ENCODE measurements around the gene SSU72.
"Not testable (repeated sequence)": the region's sequence is repeated elsewhere in the genome, so short reads cannot be mapped to it uniquely, and the experiment has no call there.

Gene SSU72

DNA sequence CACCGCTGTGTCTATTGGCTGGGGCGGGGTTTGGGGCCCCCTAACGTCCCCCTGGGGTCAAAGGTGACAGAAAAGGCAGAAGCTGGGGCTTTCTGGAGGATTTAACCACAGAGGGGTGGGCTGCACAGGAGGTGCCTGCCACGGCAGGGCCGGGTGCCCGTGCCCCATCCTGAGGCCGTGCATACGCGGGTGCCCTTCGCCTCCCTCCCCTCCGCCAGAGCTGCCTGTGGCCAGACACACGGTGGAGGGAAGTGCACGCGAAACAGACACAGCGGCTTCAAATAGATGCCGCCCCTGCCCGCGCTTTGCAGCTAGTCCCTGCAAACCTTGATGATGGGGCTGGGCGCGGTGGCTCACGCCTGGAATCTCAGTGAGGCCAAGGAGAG lies 65.2 kb downstream of the SSU72 start:
- not testable (repeated sequence) for DNase-seq (ENCODE audit: extremely low read depth in 1 of 2, low read depth in 1 of 2)

DNA sequence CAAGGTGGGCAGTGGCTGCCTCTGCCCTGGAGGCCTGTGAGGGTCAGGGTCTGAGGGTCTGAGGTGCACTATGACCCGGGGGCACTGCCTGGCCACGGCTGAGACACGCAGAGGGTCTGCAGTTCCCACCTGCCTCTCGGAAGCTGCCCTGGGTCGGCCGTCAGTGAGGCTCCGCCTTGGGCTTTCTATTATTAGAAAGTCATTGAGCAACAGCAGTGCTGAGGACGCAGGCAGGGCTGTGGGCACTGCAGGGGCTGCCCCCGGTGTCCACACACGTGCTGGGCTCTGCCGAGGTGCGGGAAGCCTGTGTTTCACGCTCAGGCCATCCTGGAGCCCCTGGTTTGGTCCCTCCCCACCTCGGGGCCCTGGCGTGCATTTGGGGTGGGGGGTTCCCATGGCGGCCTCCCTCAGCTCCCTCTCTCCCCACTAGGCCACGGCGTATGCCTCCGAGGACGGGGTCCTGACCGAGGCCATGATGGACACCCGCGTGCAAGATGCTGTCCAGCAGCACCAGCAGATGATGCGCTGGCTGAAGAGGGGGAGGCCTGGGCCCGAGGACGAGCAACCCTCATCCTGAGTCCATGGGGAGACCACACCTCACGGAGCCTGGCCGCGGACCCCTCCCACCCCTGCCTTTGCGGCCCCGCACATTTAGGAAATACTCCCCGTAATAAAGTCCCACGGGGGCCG lies 65.7 kb downstream of the SSU72 start:
- not testable (repeated sequence) for DNase-seq (ENCODE audit: extremely low read depth in 1 of 2, low read depth in 1 of 2)

DNA sequence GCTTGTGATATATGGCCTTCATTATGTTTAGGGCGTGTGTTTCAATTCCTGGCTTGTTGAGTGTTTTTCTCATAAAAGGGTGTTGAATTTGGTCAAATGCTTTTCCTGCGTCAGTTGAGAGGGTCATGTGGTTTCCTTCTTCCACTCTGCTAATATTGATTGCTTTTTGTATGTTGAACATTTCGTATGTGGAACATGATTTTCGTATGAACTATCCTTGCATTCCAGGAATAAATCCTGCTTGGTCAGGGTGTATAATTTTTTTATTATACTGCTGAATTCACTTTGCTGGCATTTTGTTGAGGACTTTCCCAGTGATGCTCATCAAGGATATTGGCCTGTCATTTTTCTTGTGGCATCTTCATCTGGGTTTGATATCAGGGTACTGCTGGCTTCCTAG lies 67.4 kb downstream of the SSU72 start:
- DNase-seq (ENCODE audit: extremely low read depth in 1 of 2, low read depth in 1 of 2) = no peak

DNA sequence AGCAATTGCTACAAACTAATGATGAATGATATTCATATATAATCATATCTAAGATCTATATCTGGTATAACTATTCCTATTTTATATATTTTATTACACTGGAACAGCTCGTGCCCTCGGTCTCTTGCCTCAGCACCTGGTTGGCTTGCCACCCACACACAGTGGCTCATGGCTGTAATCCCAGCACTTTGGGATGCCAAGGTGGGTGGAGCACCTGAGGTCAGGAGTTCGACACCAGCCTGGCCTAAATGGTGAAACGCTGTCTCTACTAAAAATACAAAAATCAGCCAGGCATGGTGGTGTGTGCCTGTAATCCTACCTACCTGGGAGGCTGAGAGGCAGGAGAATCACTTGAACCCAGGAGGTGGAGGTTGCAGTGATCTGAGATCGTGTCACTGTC lies 68.9 kb downstream of the SSU72 start:
- DNase-seq (ENCODE audit: extremely low read depth in 1 of 2, low read depth in 1 of 2) = not testable (repeated sequence)

DNA sequence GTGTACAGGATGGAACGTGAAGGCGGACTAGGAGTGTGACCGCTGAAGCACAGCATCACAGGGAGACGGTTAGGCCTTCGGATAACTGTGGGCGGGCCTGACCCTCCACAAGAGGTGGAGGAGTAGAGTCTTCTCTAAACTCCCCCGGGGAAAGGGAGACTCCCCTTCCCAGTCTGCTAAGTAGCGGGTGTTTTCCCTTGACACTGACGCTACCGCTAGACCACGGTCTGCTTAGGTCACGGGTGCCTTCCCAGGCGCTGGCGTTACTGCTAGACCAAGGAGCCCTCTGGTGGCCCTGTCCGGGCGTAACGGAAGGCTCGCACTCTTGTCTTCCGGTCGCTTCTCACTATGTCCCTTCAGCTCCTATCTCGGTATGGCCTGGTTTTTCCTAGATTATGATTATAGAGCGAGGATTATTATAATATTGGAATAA lies 69.3 kb downstream of the SSU72 start:
- not testable (repeated sequence) for DNase-seq (ENCODE audit: extremely low read depth in 1 of 2, low read depth in 1 of 2)

DNA sequence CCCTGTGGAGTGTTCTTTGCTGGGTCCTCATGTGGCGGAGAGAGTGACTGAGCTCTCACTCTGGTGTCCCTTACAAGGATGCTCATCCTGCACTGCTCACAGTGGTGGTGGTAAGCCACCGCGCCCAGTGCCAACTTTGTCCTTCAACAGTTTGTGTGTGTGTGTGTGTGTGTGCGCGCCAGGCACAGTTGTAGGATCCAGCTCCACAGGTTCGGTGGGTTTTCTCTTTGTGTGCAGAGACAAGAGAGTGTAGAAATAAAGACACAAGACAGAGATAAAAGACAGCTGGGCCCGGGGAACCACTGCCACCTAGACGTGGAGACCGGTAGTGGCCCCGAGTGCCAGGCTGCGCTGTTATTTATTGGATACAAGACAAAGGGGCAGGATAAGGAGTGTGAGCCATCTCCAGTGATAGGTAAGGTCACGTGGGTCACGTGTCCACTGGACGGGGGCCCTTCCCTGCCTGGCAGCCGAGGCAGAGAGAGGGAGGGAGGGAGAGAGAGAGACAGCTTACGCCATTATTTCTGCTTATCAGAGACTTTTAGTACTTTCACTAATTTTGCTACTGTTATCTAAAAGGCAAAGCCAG lies 69.8 kb downstream of the SSU72 start:
- peak; percentile 23 to 49 for DNase-seq (ENCODE audit: extremely low read depth in 1 of 2, low read depth in 1 of 2)

DNA sequence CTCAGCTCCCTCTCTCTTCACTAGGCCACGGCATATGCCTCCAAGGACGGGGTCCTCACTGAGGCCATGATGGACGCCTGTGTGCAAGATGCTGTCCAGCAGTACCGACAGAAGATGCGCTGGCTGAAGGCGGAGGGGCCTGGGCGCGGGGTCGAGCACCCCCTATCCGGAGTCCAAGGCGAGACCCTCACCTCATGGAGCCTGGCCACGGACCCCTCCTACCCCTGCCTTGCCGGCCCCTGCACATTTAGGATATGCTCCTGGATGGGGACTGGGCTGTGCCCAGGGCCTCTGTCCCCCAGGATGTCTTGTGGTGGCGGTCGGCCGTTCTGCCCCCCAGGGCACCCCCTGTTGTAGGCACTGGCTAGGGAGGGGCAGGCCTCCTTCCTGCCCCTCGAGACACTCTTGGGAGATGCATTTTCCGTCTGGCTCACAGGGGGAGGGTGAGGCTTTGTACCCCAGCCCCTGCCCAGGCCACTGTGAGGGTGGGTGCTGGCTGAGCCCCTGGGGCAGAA lies 79.1 kb downstream of the SSU72 start:
- DNase-seq (ENCODE audit: extremely low read depth in 1 of 2, low read depth in 1 of 2) = not testable (repeated sequence)

DNA sequence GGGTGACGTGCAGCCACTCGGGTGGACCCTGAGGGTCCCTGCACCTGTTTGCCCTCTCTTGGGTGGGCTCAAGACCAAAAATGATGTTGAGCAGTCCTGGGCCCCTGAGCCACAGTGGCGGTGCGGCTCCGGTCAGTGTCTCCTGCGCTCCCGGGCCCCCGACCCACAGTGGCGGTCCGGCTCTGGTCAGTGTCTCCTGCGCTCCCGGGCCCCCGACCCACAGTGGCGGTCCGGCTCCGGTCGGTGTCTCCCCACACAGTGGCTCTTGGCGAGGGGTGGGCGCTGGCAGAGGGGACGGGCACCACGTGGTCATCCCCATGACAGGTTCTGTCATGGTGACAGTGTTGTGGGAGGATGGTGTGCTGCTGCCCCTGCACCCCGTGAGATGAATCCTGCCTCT lies 80.4 kb downstream of the SSU72 start:
- not testable (repeated sequence) for DNase-seq (ENCODE audit: extremely low read depth in 1 of 2, low read depth in 1 of 2)

Data from activated CD8-positive, alpha-beta memory T cell treated with anti-CD3 and anti-CD28 coated beads for 1 hour (primary cell).